NCI-H1048 (cell line): ENCODE measurements around the gene ZIC1.

ENCODE experiments used
- DNase-seq: peaks from one replicate; lab custom pipeline; 2025; lab: John Stamatoyannopoulos, UW

The ZIC1 gene

DNA sequence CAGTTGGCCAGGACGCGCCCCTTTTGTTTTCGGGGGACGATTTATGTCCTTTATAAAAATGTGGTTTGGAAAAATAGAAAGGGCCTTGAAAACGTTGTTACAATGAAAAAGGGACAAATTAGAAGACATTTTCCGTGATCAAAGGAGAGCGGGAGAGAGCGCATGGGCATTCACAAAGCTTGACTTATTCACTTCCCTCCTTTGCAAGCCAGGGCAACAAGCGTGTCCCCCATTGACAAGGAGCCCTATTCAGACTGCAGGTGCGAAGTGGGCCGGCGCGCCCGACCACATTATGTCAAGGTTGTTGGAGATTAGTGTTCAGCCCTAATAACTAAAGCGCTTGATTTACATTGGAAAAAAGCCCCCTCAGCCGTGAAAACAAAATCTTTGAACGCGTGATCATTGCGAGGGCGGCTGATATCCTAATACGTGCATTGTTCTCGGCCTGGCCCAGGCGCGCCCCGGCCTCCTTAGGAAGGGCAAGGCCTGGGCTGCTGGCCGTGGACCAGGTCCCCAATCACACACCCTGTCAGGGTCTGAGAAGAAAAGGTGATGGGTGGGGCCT lies 28.7 kb upstream of the ZIC1 start:
- DNase-seq: no peak

DNA sequence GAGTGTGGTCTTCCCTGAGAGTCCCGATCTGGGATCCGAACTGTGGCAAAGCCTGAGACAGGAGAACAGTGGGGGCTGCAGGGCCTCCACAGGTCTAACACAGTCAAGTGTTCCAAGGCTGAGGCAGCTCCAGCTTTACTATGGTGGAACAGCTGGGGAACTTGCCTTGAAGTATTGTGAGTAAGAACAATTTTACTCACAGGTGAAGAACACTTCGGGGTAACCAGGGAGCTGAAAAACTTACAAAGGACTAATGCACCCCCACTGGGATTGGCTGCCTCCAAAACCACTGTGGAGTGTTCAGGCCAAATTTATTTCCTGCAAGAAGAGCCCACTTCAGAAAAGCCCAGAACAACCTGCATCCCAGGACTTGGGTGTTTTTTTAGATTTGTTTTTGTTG lies 28.2 kb upstream of the ZIC1 start:
- no peak for DNase-seq

DNA sequence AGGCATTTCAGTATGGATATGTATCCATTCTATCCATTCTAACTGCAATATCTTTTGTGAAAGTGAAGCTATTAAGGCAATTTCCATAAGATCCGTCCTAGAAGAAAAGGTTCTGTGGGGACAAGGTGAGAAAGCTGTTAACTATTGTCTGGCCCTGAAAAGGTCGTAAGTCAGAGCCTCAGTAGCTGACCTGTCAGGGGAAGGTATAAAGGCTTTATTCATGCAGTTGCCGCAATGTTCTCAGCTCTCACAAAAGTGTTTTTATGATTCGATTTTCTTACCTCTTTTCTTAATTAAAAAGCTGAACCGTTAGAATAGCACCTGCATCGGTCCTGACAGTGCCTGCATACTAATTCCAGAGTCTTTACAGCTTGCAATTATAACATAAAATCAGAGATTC lies 27.6 kb upstream of the ZIC1 start:
- DNase-seq: no peak

DNA sequence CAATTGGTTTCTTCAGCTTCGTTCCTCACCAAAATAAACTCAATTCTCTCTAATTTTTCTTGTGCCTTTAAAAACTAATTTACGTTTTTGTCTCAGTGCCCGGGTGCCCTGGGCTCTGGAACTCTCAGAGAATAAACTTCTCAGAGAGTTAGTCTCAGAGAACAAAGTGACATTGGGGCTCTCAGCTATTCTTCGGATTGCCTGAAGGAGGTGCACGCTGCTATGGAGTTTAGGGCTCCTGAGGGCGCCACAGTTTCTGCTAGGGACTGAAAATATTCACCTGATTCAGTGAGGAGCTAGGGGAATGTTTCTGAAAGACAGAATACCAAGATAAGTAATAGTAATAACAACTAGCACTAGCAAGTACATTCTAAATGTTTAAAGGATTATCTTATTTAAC lies 25.5 kb upstream of the ZIC1 start:
- DNase-seq: no peak

DNA sequence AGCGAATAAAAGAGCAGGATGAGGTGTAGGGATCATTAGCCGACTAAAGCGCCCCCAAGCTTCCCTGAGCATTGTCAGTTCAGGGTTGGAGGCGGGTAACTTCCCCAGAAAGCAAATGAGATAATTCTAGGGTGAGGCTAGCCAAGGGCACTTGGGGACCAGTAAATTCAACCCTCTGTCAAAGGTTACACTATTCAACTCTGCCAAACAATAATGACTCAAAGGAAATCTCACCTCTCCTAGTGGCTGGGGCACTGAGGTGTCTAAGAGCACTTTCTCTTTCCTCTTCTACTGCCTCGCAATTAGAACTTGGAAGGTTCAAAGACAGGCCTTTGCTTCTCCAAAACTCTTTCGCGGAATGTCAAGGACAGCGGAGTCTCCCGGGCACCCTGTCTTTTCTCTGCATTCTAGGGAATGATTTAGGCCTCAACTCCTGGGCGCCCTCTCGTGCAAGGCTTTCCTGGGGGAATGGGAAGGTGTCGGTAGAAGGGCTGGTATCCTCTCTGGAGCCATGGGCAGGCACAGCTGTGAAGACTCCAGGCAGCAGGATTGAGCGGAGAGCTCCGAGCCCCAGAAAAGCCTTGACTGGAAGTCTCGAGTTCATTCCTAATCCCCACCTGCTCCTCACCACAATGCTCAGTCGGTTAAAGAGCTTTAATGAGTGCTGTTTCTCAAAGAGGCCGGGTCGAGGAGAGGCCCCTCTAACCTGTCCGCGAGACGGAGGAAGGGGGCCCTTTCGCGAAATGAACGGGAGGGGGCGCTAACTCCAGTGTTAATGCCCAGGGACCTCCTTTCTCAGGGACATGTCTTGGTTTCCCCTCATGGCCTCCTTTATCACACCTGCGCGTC lies 24.7 kb upstream of the ZIC1 start:
- no peak for DNase-seq

DNA sequence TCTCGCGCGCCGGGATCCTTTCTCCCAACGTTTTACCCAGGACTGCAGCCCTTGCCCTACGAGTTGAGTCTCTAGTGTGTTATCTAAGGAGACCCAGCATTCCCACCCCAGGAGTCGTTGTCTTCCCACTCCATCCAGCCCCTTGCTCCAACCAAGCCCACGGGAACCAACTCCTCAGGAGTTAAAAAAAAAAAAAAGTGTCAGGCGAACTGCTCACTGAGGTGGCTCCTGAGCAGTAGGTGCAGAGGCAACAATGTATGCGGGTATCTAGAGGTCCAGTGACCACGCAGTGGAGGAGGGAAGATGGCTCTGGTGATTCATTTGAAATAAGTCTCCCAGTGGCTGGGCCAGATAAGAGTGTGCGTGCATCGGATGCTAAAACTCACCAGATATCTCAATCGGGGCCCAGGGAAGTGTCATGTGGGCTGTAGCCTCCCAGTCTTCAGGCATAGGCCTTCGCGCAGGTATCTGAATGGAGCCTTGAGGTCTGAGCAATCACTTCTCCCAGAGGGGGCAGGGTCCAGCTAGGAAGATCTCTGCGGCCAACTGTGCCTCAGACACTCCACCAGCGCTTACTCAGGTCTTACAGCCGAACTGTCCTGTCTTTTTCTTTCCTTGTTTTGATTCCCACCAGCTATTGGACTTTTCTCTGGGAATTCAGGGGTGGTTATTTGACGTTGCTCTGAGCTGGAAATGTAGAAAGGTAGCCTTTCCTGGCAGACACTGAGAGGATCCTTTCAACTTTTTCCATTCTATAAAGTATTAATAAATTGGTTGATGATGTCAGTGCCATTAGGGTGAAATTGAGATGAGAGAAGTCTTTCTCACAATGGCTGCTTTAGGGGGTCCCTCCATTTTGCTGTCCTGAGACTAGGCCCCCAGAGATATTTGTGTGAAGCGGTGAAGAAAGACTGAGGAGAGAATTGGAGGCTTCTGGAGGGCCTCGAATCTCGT lies 23.8 kb upstream of the ZIC1 start:
- DNase-seq: no peak

DNA sequence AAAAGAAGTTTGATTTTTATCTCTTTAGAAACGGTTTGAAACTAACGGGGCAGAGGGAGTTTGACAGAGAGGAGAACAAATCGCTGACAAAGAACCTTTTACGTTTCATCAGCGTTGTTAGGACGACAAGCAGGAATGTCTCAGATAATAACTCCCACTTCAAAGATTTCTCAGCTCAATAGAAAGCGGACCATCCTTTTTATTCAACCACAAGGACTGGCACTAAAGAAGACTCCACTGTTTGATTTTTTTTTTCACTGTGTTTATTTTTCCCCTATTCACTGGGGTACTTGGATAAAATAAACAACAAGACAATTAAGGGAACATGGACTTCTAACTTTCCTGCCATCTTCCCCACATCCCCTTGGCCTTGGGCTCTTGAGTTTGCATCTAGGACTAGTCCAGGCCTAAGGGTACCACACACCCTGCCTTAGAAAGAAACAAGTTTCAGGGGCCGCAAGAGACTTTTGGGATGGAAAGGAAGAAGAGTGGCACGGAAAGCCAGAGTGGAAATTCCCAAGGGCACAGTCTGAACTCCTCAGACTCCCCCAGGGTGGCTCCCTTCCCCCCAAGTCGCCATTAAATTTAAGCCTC lies 21.8 kb upstream of the ZIC1 start:
- no peak for DNase-seq

DNA sequence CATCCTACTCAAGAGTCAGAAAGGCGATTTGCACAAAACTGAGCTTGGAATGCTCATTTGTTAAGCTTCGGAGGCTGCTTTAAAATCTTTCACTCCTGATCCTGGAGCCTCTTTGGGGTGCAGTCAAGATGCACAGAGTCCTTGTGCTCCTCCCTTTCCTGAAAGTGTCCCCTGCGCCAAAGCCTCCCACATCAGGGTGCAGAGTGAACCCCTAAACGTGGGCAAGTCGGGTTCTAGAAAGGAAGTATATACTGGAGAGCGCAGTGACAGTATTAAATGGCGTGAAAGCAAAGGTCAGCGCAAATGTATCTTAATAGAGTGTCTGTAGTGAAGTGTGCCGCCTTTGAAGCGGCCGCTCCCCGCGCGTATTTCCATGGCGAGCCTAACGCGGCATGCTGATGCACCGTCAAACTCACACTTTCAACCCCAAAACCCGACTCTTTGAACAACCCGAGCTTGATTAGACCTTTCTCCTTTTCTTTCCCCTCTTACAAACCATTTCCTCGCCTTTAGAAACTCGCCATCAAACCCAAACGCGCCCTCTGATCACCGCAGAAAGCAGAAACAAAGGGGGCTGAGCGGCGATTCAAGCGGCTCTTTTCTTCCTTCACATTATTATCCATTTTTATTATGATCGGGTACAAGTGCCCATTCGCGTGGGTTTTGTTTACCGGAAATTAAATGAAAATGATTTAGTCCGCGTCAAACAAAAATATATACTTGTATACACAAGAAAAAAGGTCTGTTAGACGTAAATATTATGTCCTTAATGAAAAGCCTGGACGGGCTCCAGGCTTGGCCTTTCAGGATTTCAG lies 21.1 kb upstream of the ZIC1 start:
- no peak for DNase-seq

DNA sequence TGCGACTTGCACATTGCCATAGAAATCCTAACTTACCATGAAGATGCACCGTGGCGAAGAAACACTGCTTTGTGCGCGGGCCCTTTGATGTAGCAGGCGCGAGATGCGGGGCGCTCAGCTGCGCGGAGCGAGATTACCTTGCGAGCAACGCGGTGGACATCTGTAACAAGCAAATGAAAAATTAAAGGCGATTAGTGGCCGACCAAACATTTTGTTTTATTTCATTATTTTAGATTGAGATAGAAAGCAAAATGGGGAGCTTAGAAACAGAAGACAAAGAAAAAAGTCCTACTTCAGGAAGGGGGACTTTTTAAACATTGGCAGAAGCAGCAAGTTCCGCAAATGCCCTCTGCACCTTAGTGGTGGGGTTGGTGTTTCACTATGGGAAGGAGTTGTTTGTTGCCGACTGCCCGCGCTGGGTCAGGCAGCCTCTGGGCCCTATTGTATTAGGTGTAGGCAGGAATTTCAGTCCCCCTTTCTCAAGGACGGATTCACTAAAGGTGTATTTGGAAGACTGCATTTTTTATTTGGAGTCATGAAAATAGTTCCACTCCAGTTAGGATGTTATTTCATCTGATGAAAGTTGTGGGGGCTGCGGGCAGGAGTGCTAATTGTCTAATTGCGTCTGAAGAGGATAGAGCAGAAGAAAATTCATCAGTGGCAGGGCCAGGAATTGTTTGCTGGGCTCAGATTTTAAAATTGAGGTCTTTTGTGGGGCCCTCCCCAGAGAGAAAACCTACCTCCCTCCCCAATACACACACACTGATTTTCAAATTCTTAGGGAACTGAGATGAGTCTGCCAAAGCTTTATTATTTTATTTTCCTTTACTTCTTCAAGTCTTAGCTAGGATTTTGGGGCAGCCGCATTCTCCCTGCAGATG lies 20.2 kb upstream of the ZIC1 start:
- DNase-seq: no peak

DNA sequence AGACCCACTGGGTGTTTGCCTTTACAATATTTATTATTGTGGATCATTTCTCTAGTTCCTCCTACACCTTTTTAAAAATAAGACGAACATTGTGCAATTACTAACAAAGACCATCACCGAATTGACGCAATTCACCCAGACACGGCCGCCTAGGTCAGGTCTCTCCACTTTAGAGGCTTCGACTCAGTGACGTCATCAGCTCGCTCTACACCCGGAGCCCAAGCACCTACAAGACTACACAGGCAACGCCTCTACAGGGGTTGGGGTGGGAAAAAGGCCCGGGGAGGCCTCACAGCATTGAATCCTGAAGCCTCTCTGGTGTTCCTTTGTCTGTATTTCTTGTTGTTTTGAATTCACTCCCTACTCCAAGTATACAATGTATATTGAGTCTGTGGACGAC lies 19.4 kb upstream of the ZIC1 start:
- no peak for DNase-seq

DNA sequence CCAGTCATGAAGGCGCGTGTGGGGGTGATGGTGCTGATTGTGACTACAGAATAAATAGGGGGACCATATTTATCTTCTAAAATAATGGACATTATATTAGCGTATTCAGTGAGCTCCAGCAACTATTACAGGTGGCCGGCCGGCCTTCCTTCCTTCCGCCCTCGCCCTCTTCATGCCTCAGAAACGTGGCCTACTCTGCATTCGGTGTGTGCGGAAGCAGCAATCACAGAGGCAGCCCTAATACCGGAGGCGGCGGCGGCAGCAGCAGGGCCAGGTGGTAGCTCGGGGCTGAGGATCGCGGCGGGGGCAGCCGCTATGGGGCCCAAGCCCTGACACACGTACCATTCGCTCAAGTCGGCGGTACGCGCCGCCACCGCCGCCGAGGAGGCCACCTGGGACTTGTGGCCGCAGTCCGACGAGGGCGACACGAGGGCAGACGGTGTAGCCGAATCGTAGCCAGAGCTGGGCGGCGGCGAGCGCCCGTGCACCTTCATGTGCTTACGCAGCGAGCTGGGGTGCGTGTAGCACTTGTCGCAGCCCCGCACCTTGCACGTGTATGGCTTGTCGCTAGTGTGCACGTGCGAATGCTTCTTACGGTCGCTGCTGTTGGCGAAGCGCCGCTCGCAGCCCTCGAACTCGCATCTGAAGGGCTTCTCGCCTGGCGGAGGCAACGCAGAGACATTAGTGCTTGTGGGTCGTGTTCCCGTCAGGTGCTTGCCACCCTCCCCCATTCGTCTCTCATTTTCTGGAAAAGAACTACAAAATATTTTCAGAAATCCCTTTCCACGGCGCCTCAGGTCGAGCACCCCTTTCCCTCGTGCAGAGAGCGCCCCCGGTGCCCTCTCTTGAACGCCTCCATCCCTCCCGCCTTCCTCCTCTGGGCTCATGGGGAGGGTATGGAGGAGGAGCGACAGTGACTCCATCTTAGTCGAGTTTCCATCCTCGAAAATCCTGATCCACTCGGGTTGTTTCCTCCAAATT lies 18.3 kb upstream of the ZIC1 start:
- DNase-seq: no peak

DNA sequence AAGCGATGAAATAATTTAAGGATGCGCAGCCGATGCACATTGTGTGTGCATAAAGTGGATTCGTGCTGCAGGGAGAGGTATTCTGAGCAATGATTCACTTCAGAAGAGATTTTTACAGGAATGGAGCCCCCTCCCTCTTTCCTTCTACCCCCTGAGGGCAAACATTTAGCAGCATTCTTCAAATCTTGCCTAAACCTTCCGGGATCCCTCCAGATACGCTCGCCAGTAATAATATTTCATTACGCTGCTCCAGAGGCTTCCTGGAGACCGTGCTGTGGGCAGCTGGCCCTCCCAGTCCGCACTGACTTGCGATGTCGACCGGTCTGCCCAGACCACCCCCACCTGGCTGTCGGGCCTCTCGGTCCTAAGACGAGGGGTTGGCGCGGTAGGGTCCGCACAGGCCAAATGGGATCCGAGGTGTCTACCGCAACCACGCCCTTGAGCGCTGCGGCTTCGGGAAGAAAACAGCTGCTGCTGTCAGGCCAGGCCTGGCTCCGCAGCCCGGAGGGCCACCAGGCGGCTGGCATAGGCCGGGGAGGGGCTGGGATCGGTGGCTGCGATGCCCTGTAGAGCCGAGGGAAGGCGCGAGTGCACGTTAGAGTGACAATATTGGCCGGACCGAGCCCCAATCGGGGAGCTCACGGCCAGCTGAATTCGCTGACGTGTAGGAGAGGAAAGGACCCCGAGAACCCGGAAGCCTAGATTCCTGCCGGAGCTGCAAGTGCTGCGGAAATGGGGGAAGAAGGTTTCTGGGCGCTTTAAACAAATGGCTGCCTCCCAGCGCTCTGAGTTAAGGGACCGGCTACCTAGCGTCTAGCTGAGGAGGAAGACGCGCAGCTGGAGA lies 17.2 kb upstream of the ZIC1 start:
- no peak for DNase-seq

DNA sequence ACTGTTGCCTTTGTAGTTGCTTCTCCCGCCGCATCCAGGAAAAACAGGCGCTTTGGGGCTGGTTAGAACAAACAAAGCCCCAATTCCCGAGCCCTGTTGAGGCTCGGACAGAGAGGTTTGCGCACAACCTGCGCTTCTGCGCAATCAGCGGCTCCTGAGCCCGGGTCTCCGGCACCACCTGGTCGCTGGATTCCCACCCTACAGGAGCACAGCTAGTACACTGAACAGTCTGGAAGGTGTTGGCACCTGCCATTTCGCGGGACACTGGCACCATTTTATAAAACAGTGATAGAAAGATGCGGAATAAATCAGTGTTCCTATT lies 16.6 kb upstream of the ZIC1 start:
- no peak for DNase-seq

DNA sequence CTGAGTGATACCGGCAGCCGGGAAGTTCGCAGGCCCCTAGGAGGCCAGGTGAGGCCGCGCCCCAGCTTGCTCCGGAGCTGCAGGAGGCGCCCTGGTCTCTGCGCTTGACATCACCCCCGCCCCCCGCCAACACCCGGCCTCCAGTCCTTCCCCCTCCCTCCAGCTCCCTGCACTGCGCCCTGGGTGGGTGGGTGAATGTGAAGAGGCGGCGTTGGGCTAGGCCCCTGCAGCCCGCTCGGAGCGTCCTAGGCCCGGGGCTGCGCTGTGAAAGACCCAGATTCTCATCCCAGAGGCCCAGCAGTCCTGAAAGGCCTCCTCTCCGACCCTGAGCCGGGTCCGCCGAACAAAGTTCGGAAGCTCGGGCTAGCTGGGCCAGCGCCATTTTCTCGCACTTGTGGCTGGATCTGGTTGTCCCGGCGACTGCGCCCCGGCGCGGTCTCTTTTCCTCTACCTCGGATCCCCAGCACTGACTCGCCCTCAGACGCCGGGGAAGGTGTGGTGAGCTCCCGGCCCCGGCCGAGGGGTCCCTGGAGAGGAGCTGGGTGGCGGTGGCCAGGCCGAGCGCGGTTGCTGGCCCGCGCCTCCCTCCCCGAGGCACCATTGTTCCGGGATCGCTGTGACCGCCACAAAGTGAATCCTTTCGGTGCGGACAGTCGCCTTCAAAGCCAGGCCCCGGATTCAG lies 15.8 kb upstream of the ZIC1 start:
- DNase-seq: peak; percentile 9

DNA sequence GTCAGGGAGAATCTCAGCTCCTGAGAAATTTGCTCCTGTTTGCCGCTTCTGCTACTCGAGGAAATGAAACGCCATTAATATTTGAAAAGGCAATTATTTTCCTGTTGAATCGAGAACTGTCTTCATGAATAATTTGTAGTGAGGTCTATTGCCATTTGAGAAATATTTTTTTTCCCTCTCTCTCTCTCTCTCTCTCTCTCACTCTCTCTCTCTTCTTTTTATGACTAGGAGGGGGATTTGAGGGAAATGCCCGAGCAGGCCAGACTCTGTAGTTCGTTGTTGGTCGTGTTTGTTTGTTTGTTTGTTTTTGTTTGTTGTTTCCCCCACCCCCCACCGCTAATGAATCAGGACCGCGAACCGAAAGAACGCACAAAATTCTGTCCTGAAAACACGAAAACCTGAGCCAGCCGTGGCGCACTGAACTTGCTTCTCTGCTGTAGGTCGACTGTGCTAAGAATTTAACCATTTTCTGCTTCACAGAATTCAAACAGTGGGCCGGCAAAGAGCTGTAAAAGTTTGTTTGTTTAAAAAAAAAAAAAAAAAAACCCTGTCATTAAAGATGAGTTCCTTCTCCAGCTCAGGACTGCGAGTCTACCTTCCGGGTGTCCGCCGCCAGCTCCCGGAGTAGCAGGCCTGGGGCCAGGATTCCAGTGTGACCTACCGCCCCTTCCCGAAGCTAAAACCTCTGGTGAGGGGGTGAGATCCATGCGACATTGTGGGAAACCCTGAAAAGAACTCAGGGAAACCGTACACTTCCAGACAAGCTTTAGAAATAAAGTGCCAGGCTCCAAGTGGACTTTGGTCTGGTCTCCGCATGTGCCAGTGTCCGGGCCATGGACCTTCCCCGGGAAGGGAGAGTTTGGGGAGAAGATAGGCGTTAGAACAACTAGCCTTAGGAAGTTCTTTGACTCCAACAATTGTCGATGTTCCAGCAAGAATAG lies 15.0 kb upstream of the ZIC1 start:
- no peak for DNase-seq

DNA sequence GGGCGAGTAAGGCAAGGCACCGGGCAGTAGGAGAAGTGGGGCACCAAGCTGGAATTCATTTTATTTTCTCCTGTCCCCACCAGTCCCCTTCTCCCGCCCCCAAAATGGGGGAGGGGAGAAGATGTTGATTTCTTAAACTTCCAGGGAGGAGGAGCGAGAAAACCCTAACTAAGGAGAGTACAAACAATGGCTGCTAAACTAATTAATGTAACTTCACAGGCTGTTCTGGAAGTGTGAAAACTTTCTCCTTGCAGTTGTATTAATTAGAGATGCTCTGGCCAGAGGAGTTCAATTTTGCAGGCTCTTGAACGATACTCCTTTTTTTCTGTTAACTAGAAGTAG lies 14.3 kb upstream of the ZIC1 start:
- no peak for DNase-seq
